G401.6 (cell line): ENCODE results near the gene BHMT2.
A peak's percentile ranks its signal among the peaks of the same experiment; 100 is the strongest.

ENCODE experiments used
- FAIRE-seq: peaks from 2 replicates; lab custom pipeline; 2012; peaks lifted over from hg19 to GRCh38; lab: Jason Lieb, UNC

The BHMT2 gene

GRCh38 chr5:79122973-79123372 lies 53.4 kb downstream of the BHMT2 start:
- FAIRE-seq = no peak

DNA sequence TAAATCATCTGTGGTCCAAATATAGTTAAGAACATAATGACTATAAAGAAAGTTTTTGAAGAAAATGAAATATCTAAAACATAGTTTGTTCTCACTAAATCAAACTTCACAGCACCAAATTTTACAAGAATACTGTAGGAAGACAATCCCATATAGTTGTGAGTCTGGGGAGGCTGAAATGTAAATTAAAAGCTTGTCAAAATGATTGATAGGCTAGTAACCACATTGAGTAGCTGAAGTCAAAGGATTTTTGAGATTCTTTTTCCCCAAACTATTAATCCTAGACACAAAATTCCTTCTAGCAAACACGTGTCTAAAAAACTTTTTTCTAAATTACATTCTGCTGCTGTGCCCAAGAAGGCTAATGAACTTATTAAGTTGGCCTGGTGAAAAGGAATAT lies 55.0 kb downstream of the BHMT2 start:
- FAIRE-seq = no peak

DNA sequence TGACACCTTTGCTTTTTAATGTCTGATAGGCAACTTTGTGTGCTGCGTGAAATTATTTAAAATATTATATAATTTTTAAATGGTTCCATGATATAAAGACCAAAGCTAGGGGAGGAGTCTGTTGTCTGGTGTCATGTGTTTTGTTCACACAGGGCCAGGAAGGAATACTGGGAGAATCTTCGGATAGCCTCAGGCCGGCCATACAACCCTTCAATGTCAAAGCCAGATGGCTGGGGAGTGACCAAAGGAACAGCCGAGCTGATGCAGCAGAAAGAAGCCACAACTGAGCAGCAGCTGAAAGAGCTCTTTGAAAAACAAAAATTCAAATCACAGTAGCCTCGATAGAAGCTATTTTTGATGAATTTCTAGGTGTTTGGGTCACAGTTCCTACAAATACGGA lies 61.2 kb downstream of the BHMT2 start:
- FAIRE-seq = no peak

- FAIRE-seq = peak; percentile 97
These were observed 63.6 kb downstream of the BHMT2 start for GRCh38 chr5:79133121-79133656.

GRCh38 chr5:79133657-79134451 lies 64.3 kb downstream of the BHMT2 start:
- FAIRE-seq = peak; percentile 93

DNA sequence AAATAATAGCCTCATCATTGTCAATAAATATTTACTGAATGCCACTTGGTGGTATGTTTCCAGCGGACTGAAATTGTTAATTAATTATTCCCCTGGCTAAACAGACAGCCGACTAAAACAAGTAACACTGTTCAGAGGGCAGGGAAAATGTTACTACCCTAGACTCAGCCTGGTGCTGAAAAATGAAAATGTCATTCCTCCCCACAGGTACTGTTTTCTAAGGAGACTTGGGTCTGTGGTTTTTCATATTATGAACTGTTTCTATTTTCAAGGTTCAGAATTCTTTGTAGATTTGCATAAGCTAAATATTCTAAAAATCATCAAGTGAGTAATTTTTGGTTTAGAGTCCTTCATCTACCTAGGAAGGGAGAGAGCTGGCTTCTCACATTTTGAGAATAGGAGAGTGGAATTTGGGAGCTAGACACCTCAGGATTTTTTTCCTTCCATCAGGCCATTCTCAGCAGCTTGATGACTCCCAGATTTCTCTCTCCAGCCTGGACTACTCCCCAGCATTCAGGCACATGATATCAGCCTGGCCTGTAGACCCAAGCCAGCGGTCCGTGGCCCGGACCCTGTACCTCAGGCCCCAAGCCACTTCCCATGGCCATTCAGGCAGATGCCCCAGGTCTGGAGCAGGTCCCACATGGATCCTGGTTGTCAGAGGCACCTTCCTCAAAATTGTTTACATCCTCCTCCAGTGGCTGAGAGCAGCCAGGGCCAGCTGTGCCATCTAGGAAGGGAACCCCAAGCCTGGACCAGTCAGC lies 66.4 kb downstream of the BHMT2 start:
- FAIRE-seq = peak; percentile 28

DNA sequence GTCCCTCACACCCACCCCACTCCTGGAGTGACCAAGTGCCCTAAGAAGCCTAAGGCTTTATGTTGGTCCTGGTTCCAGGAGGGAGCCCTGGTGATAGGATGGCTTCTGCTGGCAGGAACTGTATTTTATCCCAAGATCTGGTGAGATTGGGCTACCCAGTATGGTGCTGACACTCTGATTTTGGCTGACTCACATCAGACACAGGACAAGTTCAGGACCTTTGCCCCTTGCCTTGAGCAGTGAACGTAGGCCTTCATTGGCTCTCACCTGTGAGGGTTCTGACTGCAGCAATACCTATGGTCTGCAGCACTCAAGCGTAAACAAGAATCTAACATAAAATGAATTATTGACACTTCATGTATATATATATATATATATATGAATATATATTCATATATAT lies 67.1 kb downstream of the BHMT2 start:
- no peak for FAIRE-seq
